ENCODE measurements around the gene TBC1D24. TPM values are rescaled to one million over a fixed set of nuclear protein-coding genes. Genes with fewer than 3 reads are reported as not detected.

Gene TBC1D24
- total and polyA plus RNA-seq, 9 of the 15 experiments (the other 6 are each of a cell fraction or from before 2014, with no cell fraction given) = 1.7 to 22.6 (median 7.2) TPM

- TF ChIP-seq HDAC1 (IDR thresholded peaks at IDR 0.05) (peak in 1 of 2 experiments; percentile 81; a peak in 2 of 4 replicates), NKRF (IDR thresholded peaks at IDR 0.05; ENCODE audit: borderline replicate concordance) (peak; percentile 59; the same call in 1 of the 2 replicates), ZNF511 (CRISPR knock-in tag; IDR thresholded peaks at IDR 0.05) (peak; percentile 77; the same call in 1 of the 2 replicates), E2F6 (IDR thresholded peaks at IDR 0.05; ENCODE audit: borderline replicate concordance in 1 of 2, extremely low read depth in 1 of 2, insufficient read depth in 1 of 2, insufficient read length in 1 of 2, low read depth in 1 of 2, low read length in 1 of 2, poor library complexity in 1 of 2, severe bottlenecking in 1 of 2) (no peak), ELK1 (CRISPR knock-in tag; IDR thresholded peaks at IDR 0.05) (no peak), AFF4 (CRISPR knock-in tag; IDR thresholded peaks at IDR 0.05) (0 out of 2 replicates have a peak, but pooled peaks have one; percentile 29), CEBPG (CRISPR knock-in tag; IDR thresholded peaks at IDR 0.05) (no peak), CEBPG (tag; conservative IDR thresholded peaks at IDR 0.05 in 1 of 2, IDR thresholded peaks at IDR 0.05 in 1 of 2) (no peak), ZNF408 (CRISPR knock-in tag; IDR thresholded peaks at IDR 0.05; ENCODE audit: low read depth) (no peak), USF2 (CRISPR knock-in tag; IDR thresholded peaks at IDR 0.05) (no peak), ZNF274 (IDR thresholded peaks at IDR 0.05; ENCODE audit: borderline replicate concordance, low read depth, low read length) (no peak), TFAP4 (CRISPR knock-in tag; IDR thresholded peaks at IDR 0.05; ENCODE audit: borderline replicate concordance) (peak; percentile 27; the same call in 1 of the 2 replicates), BRD9 (IDR thresholded peaks at IDR 0.05; ENCODE audit: low read depth, partially characterized antibody) (no peak)
Measured at GRCh38 chr16:2429771-2430663, 44.9 kb upstream of the TBC1D24 start (continued).
